ENCODE results near the gene ARHGAP21.

ARHGAP21 gene

DNA sequence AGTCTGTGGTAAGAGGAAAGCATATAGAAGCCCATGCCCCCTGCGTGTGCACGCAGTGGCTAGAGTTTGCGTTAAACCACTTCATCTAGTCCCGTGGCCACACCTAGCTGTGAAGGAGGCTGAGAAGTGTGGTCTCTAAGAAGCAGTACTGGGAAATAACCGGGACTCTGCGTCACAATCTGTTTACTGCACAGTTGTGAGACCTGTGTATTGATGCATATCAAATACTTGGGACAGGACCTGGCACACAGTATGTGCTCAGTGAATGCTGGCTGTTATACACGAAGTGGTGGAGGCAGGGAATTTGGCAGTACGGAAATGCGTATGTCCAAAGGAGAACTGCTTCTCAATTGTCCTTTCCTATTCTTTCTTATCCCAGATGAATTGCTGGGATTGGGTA lies 149.5 kb downstream of the ARHGAP21 start:
- DNase-seq (ENCODE audit: low spot score) = no peak

- DNase-seq (ENCODE audit: low spot score) = no peak
These were observed 151.7 kb downstream of the ARHGAP21 start for GRCh38 chr10:24571870-24572450.

DNA sequence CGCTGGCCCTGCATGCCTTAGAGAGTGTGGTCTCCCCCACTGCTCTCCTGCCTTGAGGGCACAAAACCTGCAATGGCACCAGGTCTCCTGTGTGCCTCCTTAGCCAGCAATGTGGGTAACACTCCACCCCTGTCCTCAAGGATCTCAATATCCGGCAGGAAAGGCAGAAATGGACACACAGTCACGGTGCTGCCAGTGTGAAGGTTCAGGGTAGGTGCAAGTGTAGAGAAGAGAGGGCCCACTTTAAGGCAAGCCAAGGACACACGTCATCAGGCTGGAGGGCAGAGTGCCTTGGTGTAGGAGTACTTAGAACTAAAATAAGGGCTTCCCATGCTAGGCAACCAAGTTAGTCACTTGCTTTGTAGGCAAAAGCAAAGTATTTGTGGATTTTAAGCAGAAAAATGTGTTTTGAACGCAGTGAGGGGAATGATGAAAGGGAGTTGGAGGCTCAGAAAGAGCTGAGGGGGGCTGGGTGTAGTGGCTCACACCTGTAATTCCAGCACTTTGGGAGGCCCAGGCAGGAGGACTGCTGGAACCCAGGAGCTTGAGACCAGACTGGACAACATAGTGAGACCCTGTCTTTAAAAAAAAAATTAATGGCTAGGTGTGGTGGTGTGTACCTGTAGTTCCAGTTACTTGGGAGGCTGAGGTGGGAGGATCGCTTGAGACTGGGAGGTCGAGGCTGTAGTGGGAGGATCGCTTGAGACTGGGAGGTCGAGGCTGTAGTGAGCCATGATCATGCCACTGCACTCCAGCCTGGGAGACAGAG lies 152.8 kb downstream of the ARHGAP21 start:
- no peak for DNase-seq (ENCODE audit: low spot score)

- DNase-seq (ENCODE audit: low spot score) = no peak
These were observed 153.6 kb downstream of the ARHGAP21 start for GRCh38 chr10:24569828-24570657.

GRCh38 chr10:24569330-24569796 lies 154.3 kb downstream of the ARHGAP21 start:
- no peak for DNase-seq (ENCODE audit: low spot score)

GRCh38 chr10:24568042-24568441 lies 155.6 kb downstream of the ARHGAP21 start:
- DNase-seq (ENCODE audit: low spot score) = no peak

DNA sequence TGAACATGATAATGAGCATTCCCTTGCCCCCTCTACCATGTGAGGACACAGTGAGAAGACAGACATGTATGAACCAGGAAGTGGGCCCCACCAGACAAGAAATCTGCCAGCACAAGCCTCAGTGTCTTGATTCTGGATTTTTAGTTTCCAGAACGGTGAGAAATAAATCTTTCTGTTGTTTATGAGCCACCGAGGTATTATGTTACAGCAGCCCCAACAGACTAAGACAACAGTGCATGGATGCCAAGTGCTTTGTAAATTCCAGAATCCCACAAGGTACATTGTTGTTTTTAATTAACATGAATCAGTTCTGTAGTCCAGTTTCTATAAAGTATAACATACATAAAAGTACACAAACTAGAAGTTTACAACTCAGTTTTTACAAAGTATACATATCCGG lies 162.2 kb downstream of the ARHGAP21 start:
- DNase-seq (ENCODE audit: low spot score) = no peak

DNA sequence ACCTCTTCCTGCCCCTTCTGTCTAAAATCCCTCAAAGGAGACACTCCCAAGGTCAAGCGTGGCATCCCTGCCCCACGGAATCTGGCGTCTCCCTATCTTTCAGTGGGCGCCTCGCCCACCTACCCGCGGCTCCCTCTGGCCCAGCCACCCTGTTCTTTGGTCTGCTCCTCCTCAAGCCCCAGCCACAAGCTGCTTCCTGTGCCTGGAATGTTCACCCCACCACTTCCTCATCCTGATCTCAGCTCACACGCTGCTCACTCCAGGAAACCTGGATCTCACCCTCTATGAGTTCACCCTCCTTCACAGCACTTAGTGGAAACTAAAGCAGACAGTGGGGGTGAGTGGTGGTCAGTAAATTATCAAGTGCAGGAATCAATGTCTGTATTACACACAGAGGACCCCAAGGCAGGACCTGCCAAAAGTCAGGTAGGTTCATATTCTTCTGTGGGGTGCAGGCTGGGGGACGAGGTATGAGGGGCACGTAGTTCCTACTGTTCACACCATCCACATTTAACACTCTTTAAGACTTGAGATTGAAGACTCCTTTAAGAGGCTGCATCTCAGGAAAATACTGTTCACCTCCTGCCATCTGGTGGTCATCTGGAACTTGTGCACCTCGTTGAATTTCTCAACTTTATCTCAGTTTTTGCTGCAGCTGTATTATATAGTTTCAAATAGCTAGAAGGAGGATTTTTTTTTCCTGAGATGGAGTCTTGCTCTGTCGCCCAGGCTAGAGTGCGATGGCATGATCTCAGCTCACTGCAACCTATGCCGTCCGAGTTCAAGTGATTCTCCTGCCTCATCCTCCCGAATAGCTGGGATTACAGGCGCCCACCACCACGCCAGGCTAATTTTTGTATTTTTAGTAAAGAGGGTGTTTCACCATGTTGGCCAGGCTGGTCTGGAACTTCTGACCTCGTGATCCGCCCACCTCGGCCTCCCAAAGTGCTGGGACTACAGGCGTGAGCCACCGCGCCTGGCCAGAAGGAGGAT lies 166.6 kb downstream of the ARHGAP21 start:
- DNase-seq (ENCODE audit: low spot score) = peak; percentile 27

GRCh38 chr10:24556126-24556749 lies 167.4 kb downstream of the ARHGAP21 start:
- DNase-seq (ENCODE audit: low spot score) = no peak

DNA sequence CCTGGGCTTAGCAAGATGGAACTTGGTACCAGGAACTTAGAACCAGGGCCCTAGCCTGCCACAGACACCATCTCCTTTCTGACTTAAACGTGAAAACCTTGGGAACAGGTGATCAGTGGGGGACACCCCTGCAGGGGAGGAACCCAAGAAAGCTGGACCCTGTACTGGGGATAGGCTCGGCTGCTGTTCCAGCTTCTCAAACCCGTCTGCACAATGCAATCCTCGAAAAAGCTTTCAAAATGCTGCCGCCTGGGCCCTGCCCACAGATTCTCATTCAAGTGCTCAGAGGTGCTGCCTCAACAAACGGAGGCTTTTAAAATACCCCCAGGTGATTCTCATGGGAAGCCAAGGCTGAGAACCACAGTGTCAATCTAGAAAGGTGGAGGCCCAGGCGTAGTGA lies 169.7 kb downstream of the ARHGAP21 start:
- no peak for DNase-seq (ENCODE audit: low spot score)

- DNase-seq (ENCODE audit: low spot score) = no peak
These were observed 170.6 kb downstream of the ARHGAP21 start for GRCh38 chr10:24553051-24553612.

- DNase-seq (ENCODE audit: low spot score) = no peak
These were observed 171.2 kb downstream of the ARHGAP21 start for GRCh38 chr10:24552346-24553016.

DNA sequence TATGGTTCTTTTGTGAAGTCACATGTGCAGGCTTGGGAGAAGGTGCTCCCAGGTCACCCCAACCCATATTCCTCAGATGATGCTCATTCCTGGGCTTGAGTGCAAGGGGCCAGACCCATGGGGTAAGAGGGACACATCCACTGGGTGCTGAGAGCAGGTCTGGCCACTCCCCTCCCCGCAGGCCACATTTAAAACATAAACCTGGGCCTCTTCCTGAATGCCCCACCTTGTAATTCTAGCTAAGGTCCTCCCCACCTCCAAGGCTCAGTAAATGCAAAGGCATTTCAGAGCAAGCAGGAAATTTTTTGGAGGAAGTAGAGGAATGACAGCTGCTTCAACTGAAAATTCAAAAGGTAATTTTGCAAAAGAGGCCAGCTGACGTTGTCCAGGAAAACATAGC lies 172.5 kb downstream of the ARHGAP21 start:
- no peak for DNase-seq (ENCODE audit: low spot score)

DNA sequence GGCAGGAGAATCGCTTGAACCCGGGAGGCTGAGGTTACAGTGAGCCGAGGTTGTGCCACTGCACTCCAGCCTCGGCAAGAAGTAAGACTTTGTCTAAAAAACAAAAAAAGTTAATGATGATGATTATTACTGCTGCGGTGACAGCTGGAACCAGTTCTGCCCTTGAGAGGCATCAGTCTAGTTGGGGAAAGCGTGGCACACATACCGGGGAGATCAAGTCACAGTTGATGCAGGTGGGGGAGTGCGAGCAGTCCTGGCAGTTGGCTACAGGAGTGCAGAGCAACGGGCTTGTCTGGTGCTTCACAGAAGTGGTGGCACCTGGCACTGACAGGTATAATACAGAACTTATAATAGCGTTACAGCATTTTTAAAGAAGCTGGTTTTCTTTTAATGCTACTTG lies 173.0 kb downstream of the ARHGAP21 start:
- no peak for DNase-seq (ENCODE audit: low spot score)

- DNase-seq (ENCODE audit: low spot score) = no peak
These were observed 178.1 kb downstream of the ARHGAP21 start for GRCh38 chr10:24545585-24545984.

DNA sequence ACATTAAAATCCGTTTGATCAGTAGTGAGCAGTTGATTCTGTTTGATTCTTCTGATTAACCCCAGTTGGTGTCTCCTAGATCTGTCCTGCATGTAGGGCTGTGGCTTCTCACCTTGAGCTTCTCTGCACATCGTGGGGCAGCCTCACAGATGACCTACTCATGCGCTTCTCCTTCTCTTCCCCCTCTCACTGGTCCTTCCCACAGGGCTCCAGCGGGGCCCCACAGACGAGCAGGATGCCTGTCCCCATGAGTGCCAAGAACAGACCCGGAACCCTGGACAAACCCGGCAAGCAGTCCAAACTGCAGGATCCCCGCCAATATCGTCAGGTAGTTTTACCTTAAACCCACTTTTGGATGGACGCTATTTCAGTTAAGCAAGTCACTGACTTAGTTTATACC lies 178.9 kb downstream of the ARHGAP21 start:
- no peak for DNase-seq (ENCODE audit: low spot score)

- no peak for DNase-seq (ENCODE audit: low spot score)
These were observed 181.1 kb downstream of the ARHGAP21 start for GRCh38 chr10:24542314-24543270.

DNA sequence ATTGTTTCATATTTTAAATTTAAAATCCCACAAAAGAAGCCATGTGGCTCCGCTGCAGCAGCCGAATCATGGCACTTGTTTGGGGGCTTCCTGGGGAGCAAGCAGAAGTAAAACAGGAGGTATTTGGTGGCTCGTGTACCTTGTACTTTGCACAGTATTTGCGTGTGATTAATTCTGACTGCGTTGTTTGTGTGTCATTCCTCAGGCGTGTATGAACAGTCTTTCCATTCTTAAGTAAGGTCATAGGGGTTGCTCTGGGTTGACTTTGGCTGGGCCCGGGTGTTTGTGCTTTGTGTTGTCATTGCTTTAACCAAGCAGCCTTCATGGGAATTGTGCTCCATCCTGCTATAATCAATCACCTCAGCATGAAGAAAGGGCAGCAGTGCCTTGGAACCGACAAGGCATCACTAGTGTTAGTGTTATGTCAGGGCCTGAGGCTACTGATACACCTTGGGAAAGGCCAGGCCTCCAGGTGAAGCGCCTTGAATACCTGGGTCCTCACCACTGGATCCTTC lies 182.4 kb downstream of the ARHGAP21 start:
- no peak for DNase-seq (ENCODE audit: low spot score)

GRCh38 chr10:24536636-24537035 lies 187.1 kb downstream of the ARHGAP21 start:
- DNase-seq (ENCODE audit: low spot score) = no peak
